Panc1 (cell line): ENCODE measurements around the gene MED9. TPM values are rescaled to one million over a fixed set of nuclear protein-coding genes. Genes with fewer than 3 reads are reported as not detected.

Experiments
- ATAC-seq: fragments of 200-7000 bp; cut with Tn5 transposase; 2 replicates; pipeline ENCODE4 v1.9.1; 2020; ENCODE audit warnings: mild to moderate bottlenecking, moderate library complexity
- BruUV-seq: library from RNA; stranded (reverse); fragments of 400-500 nt; replicated peaks from 2 replicates; lab custom pipeline; 2021; lab: Mats Ljungman, UMichigan
- CTCF ChIA-PET: fragments of 300-600 bp; sonication (Branson Sonifier 250); formaldehyde crosslinking; loops from one replicate; lab custom pipeline; 2022; ENCODE audit warnings: antibody characterized with exemption; lab: Charles Lee
- POLR2A ChIA-PET: fragments of 300-600 bp; sonication (Branson Sonifier 250); formaldehyde crosslinking; loops from one replicate; lab custom pipeline; 2022; ENCODE audit warnings: antibody characterized with exemption; lab: Charles Lee
- DNase-seq: peaks from one replicate; pipeline ENCODE4 v3.0.0-alpha.2; 2010; ENCODE audit warnings: low read depth, low spot score
- H3K27ac ChIP-seq: 2 replicates; pipeline ENCODE4 v1.5.1; 2011; ENCODE audit warnings: mild to moderate bottlenecking, low read length, inconsistent platforms
- H3K27me3 ChIP-seq: fragments of 200-500 bp; sonication (Bioruptor generic); 2 replicates; pipeline ENCODE4 v1.6.0; 2014; ENCODE audit warnings: low read length, inconsistent platforms; ENCODE audit not compliant: control insufficient read depth, insufficient read depth
- H3K36me3 ChIP-seq: fragments of 200-500 bp; sonication (Bioruptor generic); 2 replicates; pipeline ENCODE4 v1.5.1; 2014; ENCODE audit warnings: inconsistent platforms, mild to moderate bottlenecking, low read length, moderate library complexity; ENCODE audit not compliant: control insufficient read depth, insufficient read depth
- H3K4me1 ChIP-seq: 2 replicates; pipeline ENCODE4 v1.5.1; 2011; ENCODE audit warnings: inconsistent platforms, mild to moderate bottlenecking, low read length, moderate library complexity; ENCODE audit not compliant: control insufficient read depth, insufficient read depth
- H3K4me3 ChIP-seq, 2 experiments: 2 replicates each; pipeline ENCODE4 v1.5.1; 2011 to 2012; ENCODE audit warnings: low read depth in 2 of 2, low read length in 2 of 2, mild to moderate bottlenecking in 2 of 2, inconsistent platforms in 1 of 2, moderate library complexity in 1 of 2
- H3K9me3 ChIP-seq: fragments of 200-500 bp; sonication (Bioruptor generic); 2 replicates; pipeline ENCODE4 v1.5.1; 2014; ENCODE audit warnings: low read depth, mild to moderate bottlenecking, inconsistent platforms, low read length, moderate library complexity; ENCODE audit not compliant: control insufficient read depth, insufficient read depth
- CTCF ChIP-seq: fragments of 450-650 bp; IDR thresholded peaks from 2 replicates; pipeline ENCODE4 v1.5.1; 2017; ENCODE audit warnings: mild to moderate bottlenecking
- POLR2AphosphoS5 ChIP-seq: IDR thresholded peaks from 2 replicates; pipeline ENCODE4 v1.6.1; 2012; ENCODE audit warnings: mild to moderate bottlenecking, low read depth, low read length, moderate library complexity
- REST ChIP-seq, 2 experiments: IDR thresholded peaks; 2 replicates each; pipeline ENCODE4 v1.6.1; 2011 to 2012; ENCODE audit warnings: low read depth in 2 of 2, control low read depth in 1 of 2, low read length in 1 of 2, mild to moderate bottlenecking in 1 of 2, moderate library complexity in 1 of 2; ENCODE audit not compliant: insufficient read depth in 1 of 2
- SIN3A ChIP-seq: IDR thresholded peaks from 2 replicates; pipeline ENCODE4 v1.6.1; 2012; ENCODE audit warnings: low read depth, mild to moderate bottlenecking, low read length, moderate library complexity, borderline replicate concordance; ENCODE audit not compliant: insufficient read depth
- TCF7L2 ChIP-seq: IDR thresholded peaks from 2 replicates; pipeline ENCODE4 v1.6.1; 2011; ENCODE audit warnings: mild to moderate bottlenecking, low read depth, low read length, inconsistent platforms
- in situ Hi-C: cut with HindIII; loops from 2 replicates; pipeline ENCODE4 v1.10.0; 2016; ENCODE audit warnings: low sequenced_read_pairs, low pct_unique_long_range_greater_than_20kb
- intact Hi-C: fragments of 100-400 bp; cut with micrococcal nuclease; formaldehyde crosslinking; loops from one replicate; pipeline ENCODE4 v1.10.0; 2022; ENCODE audit not compliant: unreplicated experiment
- total RNA-seq: library from RNA; stranded (reverse); gene quantifications from one replicate; pipeline ENCODE4 v1.2.1, GENCODE V29; 2021; ENCODE audit not compliant: unreplicated experiment

MED9 gene
- total RNA-seq, 1 experiment from 2014 or later, result 11.1 TPM

- no peaks in the 10 kb centered on the region for H3K9me3 ChIP-seq
- H3K4me3 ChIP-seq, result no peak overlapping the region
- ChIA-PET POLR2A (no interaction called here), CTCF (interaction anchor here (0.6 kb wide), 1 partner anchor 32 kb away, joined by 4 read pairs; no protein-coding TSS in a partner anchor)
- intact Hi-C loops, result no loop called here
- no peak for TF ChIP-seq REST (IDR thresholded peaks at IDR 0.05; ENCODE audit: insufficient read depth in 1 of 2, low read depth in 2 of 2, low read length in 1 of 2)
- TF ChIP-seq POLR2AphosphoS5, result no peak
- TF ChIP-seq TCF7L2, result no peak
- TF ChIP-seq SIN3A, result no peak
- no peak for TF ChIP-seq CTCF
- DNase-seq (no peak), ATAC-seq (no peak)
- in situ Hi-C loops, result no loop called here
- H3K27me3 ChIP-seq, result no peaks in the 10 kb centered on the region
- H3K36me3 ChIP-seq, result no peaks in the 10 kb centered on the region
- no TSS peak for BruUV-seq
- H3K27ac ChIP-seq, result no peak overlapping the region
- H3K4me1 ChIP-seq, result no peaks in the 10 kb centered on the region; the same call in 1 of the 2 replicates
Observed at GRCh38 chr17:17527956-17528500, 51.2 kb downstream of the MED9 start.

- peak; percentile 45; the same call in 1 of the 2 replicates for ATAC-seq
Observed at GRCh38 chr17:17528696-17529652, 52.2 kb downstream of the MED9 start.

More at GRCh38 chr17:17528696-17529652, 52.2 kb downstream of the MED9 start:
- ChIA-PET CTCF (no interaction called here), POLR2A (no interaction called here)
- H3K27me3 ChIP-seq, result no peaks in the 10 kb centered on the region
- intact Hi-C loops (no loop called here), in situ Hi-C loops (no loop called here)
- BruUV-seq, result no TSS peak
- no peak for TF ChIP-seq TCF7L2
- no peak for TF ChIP-seq CTCF
- TF ChIP-seq SIN3A, result no peak
- no peak for TF ChIP-seq POLR2AphosphoS5
- no peak for TF ChIP-seq REST (IDR thresholded peaks at IDR 0.05; ENCODE audit: insufficient read depth in 1 of 2, low read depth in 2 of 2, low read length in 1 of 2)
- H3K36me3 ChIP-seq, result no peaks in the 10 kb centered on the region
- DNase-seq, result no peak
- H3K4me3 ChIP-seq, result no peak overlapping the region
- H3K9me3 ChIP-seq, result no peaks in the 10 kb centered on the region
- no peak overlapping the region for H3K27ac ChIP-seq
- H3K4me1 ChIP-seq, result no peaks in the 10 kb centered on the region
